ENCODE results near the gene MCOLN2. TPM values are rescaled to one million over a fixed set of nuclear protein-coding genes. Genes with fewer than 3 reads are reported as not detected.

Gene MCOLN2
- total RNA-seq, 2 experiments from 2014 or later, result 9.7 TPM

DNA sequence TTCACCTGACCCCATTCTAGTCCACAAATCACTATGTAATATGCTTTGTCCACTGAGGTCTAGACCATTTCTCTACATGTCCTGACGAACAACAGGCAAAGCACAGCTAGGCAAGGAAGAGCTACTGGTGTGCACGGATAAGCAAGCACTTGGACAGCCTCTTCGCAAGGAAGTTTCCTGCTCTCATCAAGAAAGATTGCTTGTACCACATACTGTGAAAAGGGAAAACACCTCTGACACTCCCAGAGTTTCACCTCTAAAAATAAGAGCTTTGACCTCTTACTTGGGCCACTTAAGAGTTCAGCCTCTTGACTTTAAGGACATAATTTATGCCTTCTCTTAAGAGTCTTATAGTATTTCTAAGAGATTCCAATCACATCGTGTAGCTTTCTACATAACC lies 67.9 kb downstream of the MCOLN2 start:
- Histone ChIP-seq H3K9me3 (ENCODE audit: control insufficient read depth in 1 of 2, insufficient read depth in 1 of 2, low read length in 2 of 2) (no peaks in the 10 kb centered on the region), H3K4me1 (ENCODE audit: insufficient read depth, low read length) (peaks cover 8% of the 10 kb centered on the region), H3K27ac (ENCODE audit: low read depth in 1 of 2, low read length in 2 of 2) (no peak overlapping the region), H3K4me3 (ENCODE audit: low read length) (no peak overlapping the region), H3K36me3 (ENCODE audit: insufficient read depth, low read length) (no peaks in the 10 kb centered on the region), H3K27me3 (ENCODE audit: control insufficient read depth in 1 of 2, insufficient read depth in 2 of 2, low read length in 2 of 2) (no peaks in the 10 kb centered on the region)
- no peak for TF ChIP-seq CTCF (IDR thresholded peaks at IDR 0.05)
- ChIA-PET CTCF (interaction anchor here (1.5 kb wide), 1 partner anchor 16 kb away, joined by 6 read pairs; no protein-coding TSS in a partner anchor), POLR2A (no interaction called here)
- ATAC-seq (ENCODE audit: poor library complexity) (no peak), DNase-seq (no peak)
- Mint-ChIP-seq H3K27ac (no peak overlapping the region), H3K9me3 (no peaks in the 10 kb centered on the region), H3K27me3 (no peaks in the 10 kb centered on the region), H3K4me1 (ENCODE audit: low read depth) (peaks cover 23% of the 10 kb centered on the region), H3K36me3 (ENCODE audit: low read depth) (no peaks in the 10 kb centered on the region), H3K4me3 (no peak overlapping the region)
- intact Hi-C loops (cut with DNase I, micrococcal nuclease), result no loop called here

GRCh38 chr1:84923317-84923716 lies 73.6 kb downstream of the MCOLN2 start:
- H3K36me3 ChIP-seq (ENCODE audit: insufficient read depth, low read length), result no peaks in the 10 kb centered on the region
- Mint-ChIP-seq H3K9me3 (no peaks in the 10 kb centered on the region), H3K4me1 (ENCODE audit: low read depth) (no peaks in the 10 kb centered on the region), H3K27me3 (peaks cover 2% of the 10 kb centered on the region), H3K27ac (no peak overlapping the region), H3K36me3 (ENCODE audit: low read depth) (no peaks in the 10 kb centered on the region), H3K4me3 (no peak overlapping the region)
- DNase-seq (no peak), ATAC-seq (ENCODE audit: poor library complexity) (no peak)
- no peaks in the 10 kb centered on the region for H3K4me1 ChIP-seq (ENCODE audit: insufficient read depth, low read length)
- H3K27me3 ChIP-seq (ENCODE audit: control insufficient read depth in 1 of 2, insufficient read depth in 2 of 2, low read length in 2 of 2), result no peaks in the 10 kb centered on the region
- H3K4me3 ChIP-seq (ENCODE audit: low read length), result no peak overlapping the region
- no peak for TF ChIP-seq CTCF (IDR thresholded peaks at IDR 0.05)
- H3K9me3 ChIP-seq (ENCODE audit: control insufficient read depth in 1 of 2, insufficient read depth in 1 of 2, low read length in 2 of 2), result no peaks in the 10 kb centered on the region
- CTCF ChIA-PET, result interaction anchor here (1.6 to 1.9 kb wide), 2 partner anchors 13 to 22 kb away, joined by 8 to 9 read pairs; no protein-coding TSS in a partner anchor
- H3K27ac ChIP-seq (ENCODE audit: low read depth in 1 of 2, low read length in 2 of 2), result no peak overlapping the region
- POLR2A ChIA-PET, result no interaction called here
- intact Hi-C loops (cut with DNase I, micrococcal nuclease), result no loop called here

- H3K4me1 ChIP-seq (ENCODE audit: insufficient read depth, low read length), result no peaks in the 10 kb centered on the region
- H3K27me3 ChIP-seq (ENCODE audit: control insufficient read depth in 1 of 2, insufficient read depth in 2 of 2, low read length in 2 of 2), result no peaks in the 10 kb centered on the region
- Mint-ChIP-seq H3K27ac (no peak overlapping the region), H3K9me3 (no peaks in the 10 kb centered on the region), H3K27me3 (peaks cover 6% of the 10 kb centered on the region), H3K4me3 (no peak overlapping the region), H3K4me1 (ENCODE audit: low read depth) (no peaks in the 10 kb centered on the region), H3K36me3 (ENCODE audit: low read depth) (no peaks in the 10 kb centered on the region)
- H3K9me3 ChIP-seq (ENCODE audit: control insufficient read depth in 1 of 2, insufficient read depth in 1 of 2, low read length in 2 of 2), result no peaks in the 10 kb centered on the region
- POLR2A ChIA-PET, result no interaction called here
- H3K4me3 ChIP-seq (ENCODE audit: low read length), result no peak overlapping the region
- no peaks in the 10 kb centered on the region for H3K36me3 ChIP-seq (ENCODE audit: insufficient read depth, low read length)
- CTCF ChIA-PET, result no interaction called here
- no peak overlapping the region for H3K27ac ChIP-seq (ENCODE audit: low read depth in 1 of 2, low read length in 2 of 2)
- no peak for TF ChIP-seq CTCF (IDR thresholded peaks at IDR 0.05)
- intact Hi-C loops (cut with DNase I, micrococcal nuclease), result no loop called here
- ATAC-seq (ENCODE audit: poor library complexity), result no peak
- DNase-seq, result no peak
Observed at GRCh38 chr1:84920159-84920558, 76.8 kb downstream of the MCOLN2 start.

Measured in CD4-positive, alpha-beta T cell (primary cell).